Measurements from ENCODE around the gene NUP210L. TPM values are rescaled to one million over a fixed set of nuclear protein-coding genes. Genes with fewer than 3 reads are reported as not detected.
A peak's percentile ranks its signal among the peaks of the same experiment; 100 is the strongest.

The NUP210L gene
- polyA plus RNA-seq, 1 experiment = not detected

GRCh38 chr1:154191990-154192461 is 37.2 kb upstream of the NUP210L start, which contains the start of gene TPM3:
TPM3 (minus strand) TSS chr1:154192100; CDS start chr1:154192018, 82 bp downstream.
- peaks cover 18% of the 10 kb centered on the region for H3K27me3 ChIP-seq (ENCODE audit: control insufficient read depth, insufficient read depth, low read length)
- ChIA-PET CTCF (interaction anchor here (0.5 to 1.2 kb wide), 2 partner anchors 11 to 317 kb away, joined by 4 read pairs; no protein-coding TSS in a partner anchor), POLR2A (no interaction called here)
- H3K36me3 ChIP-seq (ENCODE audit: control insufficient read depth, insufficient read depth, low read length) = no peaks in the 10 kb centered on the region
- no peak for TF ChIP-seq CTCF (IDR thresholded peaks at IDR 0.05; ENCODE audit: insufficient read depth, low read depth, low read length)
- no peak for DNase-seq (ENCODE audit: low read depth)
- H3K4me3 ChIP-seq (ENCODE audit: low read depth, low read length) = no peak within 1 kb of the TSS

- ChIA-PET CTCF (interaction anchor here (1.4 kb wide), 1 partner anchor 9 kb away, joined by 12 read pairs; no protein-coding TSS in a partner anchor), POLR2A (no interaction called here)
- H3K36me3 ChIP-seq (ENCODE audit: control insufficient read depth, insufficient read depth, low read length) = no peaks in the 10 kb centered on the region
- DNase-seq (ENCODE audit: low read depth) = no peak
- TF ChIP-seq CTCF (IDR thresholded peaks at IDR 0.05; ENCODE audit: insufficient read depth, low read depth, low read length) = no peak
- no peak overlapping the region for H3K4me3 ChIP-seq (ENCODE audit: low read depth, low read length)
- peaks cover 18% of the 10 kb centered on the region for H3K27me3 ChIP-seq (ENCODE audit: control insufficient read depth, insufficient read depth, low read length)
Measured at GRCh38 chr1:154190550-154190949, 35.7 kb upstream of the NUP210L start.

GRCh38 chr1:154186852-154187501 is 32.1 kb upstream of the NUP210L start:
- no peak for TF ChIP-seq CTCF (IDR thresholded peaks at IDR 0.05; ENCODE audit: insufficient read depth, low read depth, low read length)
- Histone ChIP-seq H3K27me3 (ENCODE audit: control insufficient read depth, insufficient read depth, low read length) (peaks cover 1% of the 10 kb centered on the region; the same call in 1 of the 2 replicates), H3K4me3 (ENCODE audit: low read depth, low read length) (no peak overlapping the region), H3K36me3 (ENCODE audit: control insufficient read depth, insufficient read depth, low read length) (no peaks in the 10 kb centered on the region)
- ChIA-PET POLR2A (no interaction called here), CTCF (no interaction called here)
- no peak for DNase-seq (ENCODE audit: low read depth)

GRCh38 chr1:154186177-154186576 is 31.3 kb upstream of the NUP210L start:
- no peak overlapping the region for H3K4me3 ChIP-seq (ENCODE audit: low read depth, low read length)
- no peak for DNase-seq (ENCODE audit: low read depth)
- no peaks in the 10 kb centered on the region for H3K36me3 ChIP-seq (ENCODE audit: control insufficient read depth, insufficient read depth, low read length)
- CTCF ChIA-PET = no interaction called here
- TF ChIP-seq CTCF (IDR thresholded peaks at IDR 0.05; ENCODE audit: insufficient read depth, low read depth, low read length) = peak; percentile 54
- H3K27me3 ChIP-seq (ENCODE audit: control insufficient read depth, insufficient read depth, low read length) = no peaks in the 10 kb centered on the region; the same call in 1 of the 2 replicates
- POLR2A ChIA-PET = no interaction called here

- H3K27me3 ChIP-seq (ENCODE audit: control insufficient read depth, insufficient read depth, low read length) = no peaks in the 10 kb centered on the region; the same call in 1 of the 2 replicates
- H3K4me3 ChIP-seq (ENCODE audit: low read depth, low read length) = peak overlapping the region; percentile 99
- DNase-seq (ENCODE audit: low read depth) = peak; percentile 71
- TF ChIP-seq CTCF (IDR thresholded peaks at IDR 0.05; ENCODE audit: insufficient read depth, low read depth, low read length) = no peak
- ChIA-PET POLR2A (no interaction called here), CTCF (interaction anchor here (1.2 kb wide), 1 partner anchor 16 kb away, joined by 5 read pairs; no protein-coding TSS in a partner anchor)
- no peaks in the 10 kb centered on the region for H3K36me3 ChIP-seq (ENCODE audit: control insufficient read depth, insufficient read depth, low read length)
Measured at GRCh38 chr1:154183046-154183915, 28.4 kb upstream of the NUP210L start.
